PC-9 (cell line): ENCODE results near the gene PTPRD. TPM values are rescaled to one million over a fixed set of nuclear protein-coding genes. Genes with fewer than 3 reads are reported as not detected.

Experiments used
- BruUV-seq: library from RNA; stranded (reverse); fragments of 400-500 nt; replicated peaks from 2 replicates; lab custom pipeline; 2021; lab: Mats Ljungman, UMichigan
- CTCF ChIA-PET: fragments of 300-600 bp; sonication (Branson Sonifier 250); formaldehyde crosslinking; loops from one replicate; lab custom pipeline; 2022; ENCODE audit warnings: antibody characterized with exemption; lab: Charles Lee
- POLR2A ChIA-PET: fragments of 300-600 bp; sonication (Branson Sonifier 250); formaldehyde crosslinking; loops from one replicate; lab custom pipeline; 2022; ENCODE audit warnings: antibody characterized with exemption; ENCODE audit not compliant: unreplicated experiment; lab: Charles Lee
- DNase-seq, 2 experiments: peaks; one replicate each; pipeline versions ENCODE4 v3.0.0 to v3.0.0-alpha.2; 2015 to 2022; ENCODE audit warnings: mixed read lengths in 1 of 2
- H2AFZ ChIP-seq: fragments of 200-600 bp; sonication (generic); 2 replicates; pipeline ENCODE4 v1.8.1; 2017; ENCODE audit warnings: antibody characterized with exemption
- H3F3A ChIP-seq: fragments of 200-600 bp; sonication (generic); 2 replicates; pipeline ENCODE4 v1.8.1; 2017; ENCODE audit warnings: antibody characterized with exemption, mild to moderate bottlenecking, low read depth; ENCODE audit not compliant: insufficient read depth
- H3K27ac ChIP-seq: fragments of 200-600 bp; sonication (generic); 2 replicates; pipeline ENCODE4 v1.6.1; 2016; ENCODE audit warnings: mixed run types
- H3K27me3 ChIP-seq: fragments of 200-600 bp; sonication (generic); 2 replicates; pipeline ENCODE4 v1.6.1; 2016; ENCODE audit warnings: low read depth, mixed run types; ENCODE audit not compliant: insufficient read depth
- H3K36me3 ChIP-seq: fragments of 200-600 bp; sonication (generic); 2 replicates; pipeline ENCODE4 v1.6.1; 2016; ENCODE audit warnings: low read depth, mixed run types
- H3K4me1 ChIP-seq: fragments of 200-600 bp; sonication (generic); replicated peaks from 2 replicates; pipeline ENCODE4 v1.6.1; 2016; ENCODE audit warnings: mixed run types; ENCODE audit not compliant: insufficient read depth
- H3K4me2 ChIP-seq: fragments of 200-600 bp; sonication (generic); 2 replicates; pipeline ENCODE4 v1.6.1; 2017; ENCODE audit warnings: mixed run types
- H3K4me3 ChIP-seq: fragments of 200-600 bp; sonication (generic); 2 replicates; pipeline ENCODE4 v1.6.1; 2016; ENCODE audit warnings: mixed run types
- H3K79me2 ChIP-seq: fragments of 200-600 bp; sonication (generic); 2 replicates; pipeline ENCODE4 v1.6.1; 2017; ENCODE audit warnings: low read depth, mixed run types
- H3K9me2 ChIP-seq: fragments of 200-600 bp; sonication (generic); 2 replicates; pipeline ENCODE4 v1.8.1; 2017; ENCODE audit warnings: mild to moderate bottlenecking; ENCODE audit not compliant: insufficient read depth
- H3K9me3 ChIP-seq: fragments of 200-600 bp; sonication (generic); 2 replicates; pipeline ENCODE4 v1.8.1; 2016; ENCODE audit warnings: low read depth; ENCODE audit not compliant: insufficient read depth
- H4K20me1 ChIP-seq: fragments of 200-600 bp; sonication (generic); 2 replicates; pipeline ENCODE4 v1.8.1; 2017; ENCODE audit not compliant: insufficient read depth
- EZH2 ChIP-seq: fragments of 200-600 bp; sonication (generic); IDR thresholded peaks from 2 replicates; pipeline ENCODE4 v1.8.0; 2017; ENCODE audit warnings: antibody characterized with exemption, low read depth
- intact Hi-C: fragments of 100-400 bp; cut with micrococcal nuclease; formaldehyde crosslinking; loops from one replicate; pipeline ENCODE4 v1.10.0; 2022; ENCODE audit not compliant: unreplicated experiment
- total RNA-seq: library from RNA; stranded (reverse); gene quantifications from 2 replicates; pipeline ENCODE4 v1.2.3, GENCODE V29; 2021
- TF ChIP-seq, protein P1 (sequence below): fragments of 200-600 bp; sonication (generic); conservative IDR thresholded peaks from 2 replicates; pipeline ENCODE4 v1.6.1; 2017; ENCODE audit warnings: mixed run types, antibody characterized with exemption, mild to moderate bottlenecking, moderate library complexity

PTPRD gene
- total RNA-seq, 1 experiment from 2014 or later: not detected

DNA sequence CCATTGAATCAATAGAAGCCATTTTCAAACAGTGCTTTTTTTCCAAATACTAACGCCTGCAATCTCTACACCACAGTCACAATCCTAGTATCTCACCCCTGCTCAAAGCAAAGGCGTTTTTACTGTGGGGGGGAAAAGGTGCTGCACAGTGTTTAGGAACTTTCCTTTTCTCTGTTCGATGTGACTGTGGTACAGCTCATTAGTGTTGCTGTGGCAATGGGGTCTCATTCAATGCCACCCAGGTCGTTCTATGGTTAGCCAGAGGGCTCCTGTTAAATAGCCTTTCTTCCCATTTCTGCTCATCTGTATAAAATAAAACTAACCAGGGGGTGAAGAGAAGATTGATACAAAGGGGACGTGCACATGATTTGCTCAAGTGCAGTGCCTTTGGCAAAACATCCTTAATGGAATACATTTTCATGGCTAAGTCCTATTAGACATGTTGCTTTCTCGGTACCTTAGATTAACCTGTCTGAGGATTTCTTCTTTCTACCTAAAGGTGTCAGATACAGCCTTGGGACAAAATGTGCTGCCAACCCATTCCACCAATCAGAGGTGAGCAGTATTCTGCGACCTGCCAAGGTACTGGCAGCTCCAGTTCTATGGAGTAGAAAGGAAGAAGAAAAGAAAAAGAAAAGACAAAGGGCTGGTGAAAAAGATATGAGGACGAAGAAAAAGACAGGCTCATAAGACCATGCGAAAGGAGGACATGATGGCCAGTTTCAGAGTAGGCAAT is 2161.8 kb downstream of the PTPRD start:
- H3K9me3 ChIP-seq: no peaks in the 10 kb centered on the region
- ChIA-PET CTCF (no interaction called here), POLR2A (no interaction called here)
- H3K9me2 ChIP-seq: no peaks in the 10 kb centered on the region
- no peaks in the 10 kb centered on the region for H4K20me1 ChIP-seq
- no TSS peak for BruUV-seq
- DNase-seq: no peak
- no peak overlapping the region for H2AFZ ChIP-seq
- H3K4me1 ChIP-seq: no peaks in the 10 kb centered on the region
- no peaks in the 10 kb centered on the region for H3K79me2 ChIP-seq
- intact Hi-C loops: no loop called here
- H3F3A ChIP-seq: no peaks in the 10 kb centered on the region
- no peak overlapping the region for H3K4me2 ChIP-seq
- no peak overlapping the region for H3K4me3 ChIP-seq
- H3K27ac ChIP-seq: no peak overlapping the region
- TF ChIP-seq EZH2: no peak
- TF ChIP-seq, protein P1, sequence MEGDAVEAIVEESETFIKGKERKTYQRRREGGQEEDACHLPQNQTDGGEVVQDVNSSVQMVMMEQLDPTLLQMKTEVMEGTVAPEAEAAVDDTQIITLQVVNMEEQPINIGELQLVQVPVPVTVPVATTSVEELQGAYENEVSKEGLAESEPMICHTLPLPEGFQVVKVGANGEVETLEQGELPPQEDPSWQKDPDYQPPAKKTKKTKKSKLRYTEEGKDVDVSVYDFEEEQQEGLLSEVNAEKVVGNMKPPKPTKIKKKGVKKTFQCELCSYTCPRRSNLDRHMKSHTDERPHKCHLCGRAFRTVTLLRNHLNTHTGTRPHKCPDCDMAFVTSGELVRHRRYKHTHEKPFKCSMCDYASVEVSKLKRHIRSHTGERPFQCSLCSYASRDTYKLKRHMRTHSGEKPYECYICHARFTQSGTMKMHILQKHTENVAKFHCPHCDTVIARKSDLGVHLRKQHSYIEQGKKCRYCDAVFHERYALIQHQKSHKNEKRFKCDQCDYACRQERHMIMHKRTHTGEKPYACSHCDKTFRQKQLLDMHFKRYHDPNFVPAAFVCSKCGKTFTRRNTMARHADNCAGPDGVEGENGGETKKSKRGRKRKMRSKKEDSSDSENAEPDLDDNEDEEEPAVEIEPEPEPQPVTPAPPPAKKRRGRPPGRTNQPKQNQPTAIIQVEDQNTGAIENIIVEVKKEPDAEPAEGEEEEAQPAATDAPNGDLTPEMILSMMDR: no peak
- no peaks in the 10 kb centered on the region for H3K27me3 ChIP-seq
- H3K36me3 ChIP-seq: no peaks in the 10 kb centered on the region

DNA sequence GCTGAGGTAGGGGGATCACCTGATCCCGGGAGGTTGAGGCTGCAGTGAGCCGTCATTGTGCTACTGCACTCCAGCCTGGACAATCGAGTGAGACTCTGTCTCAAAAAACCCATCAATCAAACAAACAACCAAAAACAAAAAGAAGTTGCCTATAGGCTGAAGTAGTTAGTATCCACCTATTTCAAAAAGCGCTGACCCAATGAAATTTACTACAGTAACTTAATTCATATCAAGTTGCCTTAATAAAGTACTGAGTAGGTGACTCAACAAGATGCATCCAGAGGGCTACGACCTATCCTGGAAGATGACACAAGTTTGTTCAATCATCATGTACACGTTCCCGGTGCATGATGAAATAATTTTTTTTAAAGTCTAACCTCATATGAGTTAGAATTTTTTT is 2164.6 kb downstream of the PTPRD start:
- H3K4me2 ChIP-seq: no peak overlapping the region
- no peaks in the 10 kb centered on the region for H4K20me1 ChIP-seq
- TF ChIP-seq, protein P1: no peak
- no peak for TF ChIP-seq EZH2
- H3K9me2 ChIP-seq: no peaks in the 10 kb centered on the region
- no peak for DNase-seq
- H3K27me3 ChIP-seq: no peaks in the 10 kb centered on the region
- no peaks in the 10 kb centered on the region for H3F3A ChIP-seq
- CTCF ChIA-PET: no interaction called here
- intact Hi-C loops: no loop called here
- no peaks in the 10 kb centered on the region for H3K79me2 ChIP-seq
- BruUV-seq: no TSS peak
- no peak overlapping the region for H3K27ac ChIP-seq
- H3K9me3 ChIP-seq: no peaks in the 10 kb centered on the region
- no peak overlapping the region for H2AFZ ChIP-seq
- H3K4me3 ChIP-seq: no peak overlapping the region
- no peaks in the 10 kb centered on the region for H3K36me3 ChIP-seq
- H3K4me1 ChIP-seq: no peaks in the 10 kb centered on the region
- POLR2A ChIA-PET: no interaction called here

DNA sequence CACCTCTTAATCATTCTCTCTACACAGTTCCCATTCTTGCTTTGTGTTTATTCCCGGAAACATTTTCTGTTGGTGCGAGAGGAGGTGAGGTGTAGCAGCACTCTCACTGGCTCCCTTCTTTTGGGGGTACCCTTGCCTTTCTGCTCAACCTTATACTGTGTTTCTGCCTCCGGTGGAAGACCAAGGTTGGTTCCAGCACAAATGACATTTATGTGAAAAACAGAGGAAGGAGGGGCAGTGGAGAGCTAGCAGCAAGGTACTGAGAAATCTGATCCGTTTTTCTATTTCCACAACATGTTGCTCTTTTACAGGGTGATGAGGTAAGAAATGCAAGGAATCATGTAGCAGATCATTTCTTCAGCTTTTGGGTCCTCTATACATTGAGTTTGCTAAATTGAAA is 2165.2 kb downstream of the PTPRD start:
- Histone ChIP-seq H3K27ac (no peak overlapping the region), H3F3A (no peaks in the 10 kb centered on the region), H2AFZ (no peak overlapping the region), H3K4me3 (no peak overlapping the region), H3K79me2 (no peaks in the 10 kb centered on the region), H3K4me2 (no peak overlapping the region), H3K9me3 (no peaks in the 10 kb centered on the region), H3K4me1 (no peaks in the 10 kb centered on the region), H3K27me3 (no peaks in the 10 kb centered on the region), H4K20me1 (no peaks in the 10 kb centered on the region), H3K9me2 (no peaks in the 10 kb centered on the region), H3K36me3 (no peaks in the 10 kb centered on the region)
- BruUV-seq: no TSS peak
- DNase-seq: no peak
- ChIA-PET POLR2A (no interaction called here), CTCF (no interaction called here)
- no peak for TF ChIP-seq EZH2
- TF ChIP-seq, protein P1: no peak
- intact Hi-C loops: no loop called here
